Body of pancreas (tissue), 4 donors: ENCODE measurements around the gene WDR5.

Experiments used
- CTCF ChIP-seq, 7 experiments: fragments of 450-650 bp in 4 of 7; fragments of 200-600 bp in 3 of 7; sonication (generic) in 3 of 7; IDR thresholded peaks; one replicate each; pipeline ENCODE4 v1.5.1; 2016 to 2019; ENCODE audit warnings: antibody characterized with exemption in 7 of 7
- POLR2A ChIP-seq, 3 donors: fragments of 450-650 bp; IDR thresholded peaks; one replicate each; pipeline ENCODE4 v1.6.1; 2016; ENCODE audit warnings: antibody characterized with exemption in 3 of 3, mild to moderate bottlenecking in 2 of 3

DNA sequence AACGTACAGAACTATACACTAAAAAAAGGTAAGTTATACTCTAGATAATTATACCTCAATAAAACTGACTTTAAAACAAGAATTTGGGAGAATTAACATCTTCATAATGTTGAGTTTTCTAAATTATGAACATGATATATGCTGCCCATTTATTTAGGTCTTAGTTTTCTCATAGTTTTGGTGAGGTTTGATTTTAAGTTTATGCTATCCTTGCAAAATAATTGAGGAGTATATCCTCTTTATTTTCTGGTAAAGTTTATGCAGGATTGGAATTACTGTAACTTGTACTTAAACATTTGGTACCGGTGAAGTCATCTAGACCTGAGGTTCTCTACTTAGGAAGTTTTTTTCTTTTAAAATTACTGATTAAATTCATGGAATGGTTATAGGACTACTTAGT, 67.3 kb downstream of the WDR5 start:
- TF ChIP-seq POLR2A (IDR thresholded peaks at IDR 0.05) (no peak), CTCF (IDR thresholded peaks at IDR 0.05) (no peak)
